Measurements from ENCODE around the gene ELAPOR2. TPM values are rescaled to one million over a fixed set of nuclear protein-coding genes. Genes with fewer than 3 reads are reported as not detected.
"Not testable (repeated sequence)": the region's sequence is repeated elsewhere in the genome, so short reads cannot be mapped to it uniquely, and the experiment has no call there.

ELAPOR2 gene
- total RNA-seq, 1 donor from 2014 or later = 3.9 TPM

DNA sequence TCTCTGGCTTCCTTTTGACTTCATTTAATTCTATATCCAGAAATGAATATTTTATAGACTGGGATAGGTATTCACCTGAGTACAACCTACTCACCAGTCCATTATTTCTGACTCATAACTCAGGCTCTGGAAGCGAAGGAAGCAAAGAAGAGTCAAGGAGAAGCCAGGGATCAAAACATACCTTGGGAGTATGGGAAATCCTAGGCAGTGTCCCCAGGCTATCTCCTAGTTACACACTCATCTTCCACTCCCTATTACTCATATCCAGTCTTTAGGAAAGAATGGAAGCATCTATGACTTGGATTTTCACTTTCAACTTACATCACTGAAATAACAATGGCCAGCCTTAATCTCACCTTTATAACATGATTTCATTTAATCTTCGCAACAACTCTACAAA lies 40.9 kb upstream of the ELAPOR2 start:
- FAIRE-seq (no peak), DNase-seq (ENCODE audit: low read depth) (peak; percentile 95)
- H3K4me3 ChIP-seq (ENCODE audit: low read depth, low read length) = no peak overlapping the region
- no peaks in the 10 kb centered on the region for H3K36me3 ChIP-seq (ENCODE audit: control insufficient read depth, insufficient read depth, low read length)
- TF ChIP-seq, protein P1, sequence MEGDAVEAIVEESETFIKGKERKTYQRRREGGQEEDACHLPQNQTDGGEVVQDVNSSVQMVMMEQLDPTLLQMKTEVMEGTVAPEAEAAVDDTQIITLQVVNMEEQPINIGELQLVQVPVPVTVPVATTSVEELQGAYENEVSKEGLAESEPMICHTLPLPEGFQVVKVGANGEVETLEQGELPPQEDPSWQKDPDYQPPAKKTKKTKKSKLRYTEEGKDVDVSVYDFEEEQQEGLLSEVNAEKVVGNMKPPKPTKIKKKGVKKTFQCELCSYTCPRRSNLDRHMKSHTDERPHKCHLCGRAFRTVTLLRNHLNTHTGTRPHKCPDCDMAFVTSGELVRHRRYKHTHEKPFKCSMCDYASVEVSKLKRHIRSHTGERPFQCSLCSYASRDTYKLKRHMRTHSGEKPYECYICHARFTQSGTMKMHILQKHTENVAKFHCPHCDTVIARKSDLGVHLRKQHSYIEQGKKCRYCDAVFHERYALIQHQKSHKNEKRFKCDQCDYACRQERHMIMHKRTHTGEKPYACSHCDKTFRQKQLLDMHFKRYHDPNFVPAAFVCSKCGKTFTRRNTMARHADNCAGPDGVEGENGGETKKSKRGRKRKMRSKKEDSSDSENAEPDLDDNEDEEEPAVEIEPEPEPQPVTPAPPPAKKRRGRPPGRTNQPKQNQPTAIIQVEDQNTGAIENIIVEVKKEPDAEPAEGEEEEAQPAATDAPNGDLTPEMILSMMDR (IDR thresholded peaks at IDR 0.05; ENCODE audit: insufficient read depth, low read length, severe bottlenecking) = no peak
- no peaks in the 10 kb centered on the region for H3K27me3 ChIP-seq (ENCODE audit: control insufficient read depth, insufficient read depth, low read length)

- H3K27me3 ChIP-seq (ENCODE audit: control insufficient read depth, insufficient read depth, low read length); H3K4me3 ChIP-seq (ENCODE audit: low read depth, low read length); DNase-seq (ENCODE audit: low read depth); H3K36me3 ChIP-seq (ENCODE audit: control insufficient read depth, insufficient read depth, low read length); FAIRE-seq: not testable (repeated sequence)
Observed at GRCh38 chr7:87097375-87097774, 37.9 kb upstream of the ELAPOR2 start.

DNA sequence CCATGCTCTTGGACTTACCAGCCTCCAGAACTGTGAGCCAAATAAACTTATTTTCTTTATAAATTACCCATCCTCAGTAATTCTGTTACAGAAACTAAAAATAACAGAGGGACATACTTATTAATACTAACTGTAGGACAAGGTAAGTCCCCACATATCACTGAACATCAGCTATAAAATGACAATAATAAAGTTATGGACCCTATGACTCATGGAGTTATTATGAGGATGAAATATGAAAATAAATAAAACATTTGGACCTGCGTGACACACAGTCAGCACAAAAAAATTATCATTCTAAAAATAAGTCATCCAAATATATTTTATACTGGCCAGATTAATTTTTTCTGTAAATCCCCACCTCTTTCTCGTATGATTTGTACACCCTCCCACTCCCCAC lies 34.9 kb upstream of the ELAPOR2 start:
- Histone ChIP-seq H3K36me3 (ENCODE audit: control insufficient read depth, insufficient read depth, low read length) (no peaks in the 10 kb centered on the region), H3K27me3 (ENCODE audit: control insufficient read depth, insufficient read depth, low read length) (no peaks in the 10 kb centered on the region), H3K4me3 (ENCODE audit: low read depth, low read length) (no peak overlapping the region)
- no peak for DNase-seq (ENCODE audit: low read depth)
- no peak for FAIRE-seq
- TF ChIP-seq, protein P1 (IDR thresholded peaks at IDR 0.05; ENCODE audit: insufficient read depth, low read length, severe bottlenecking) = no peak

DNA sequence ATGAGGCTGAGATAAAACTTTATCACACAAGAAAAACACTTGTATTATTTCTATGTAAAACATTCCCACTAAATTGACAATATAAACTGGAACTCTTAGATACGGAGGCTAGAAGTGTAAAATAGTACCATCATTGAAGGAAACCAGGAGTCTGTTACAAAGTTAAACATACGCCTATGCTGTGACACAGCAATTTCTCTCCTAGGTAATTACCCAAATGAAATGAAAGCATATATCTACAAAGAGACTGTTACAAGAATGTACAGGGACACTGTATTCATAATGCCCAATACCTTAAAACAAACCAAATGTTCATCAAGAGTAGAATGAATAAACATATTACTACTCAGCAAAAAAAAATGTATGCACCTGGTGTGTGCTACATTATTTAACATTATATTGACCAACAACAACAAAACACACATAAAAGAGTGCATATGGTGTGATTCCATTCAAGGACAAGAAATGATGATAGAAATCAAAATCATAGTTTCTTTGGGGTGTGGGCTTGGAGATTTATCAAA lies 33.2 kb upstream of the ELAPOR2 start:
- no peak overlapping the region for H3K4me3 ChIP-seq (ENCODE audit: low read depth, low read length)
- DNase-seq (ENCODE audit: low read depth) = no peak
- TF ChIP-seq, protein P1 (IDR thresholded peaks at IDR 0.05; ENCODE audit: insufficient read depth, low read length, severe bottlenecking) = no peak
- FAIRE-seq = no peak
- H3K27me3 ChIP-seq (ENCODE audit: control insufficient read depth, insufficient read depth, low read length) = no peaks in the 10 kb centered on the region
- H3K36me3 ChIP-seq (ENCODE audit: control insufficient read depth, insufficient read depth, low read length) = no peaks in the 10 kb centered on the region

DNA sequence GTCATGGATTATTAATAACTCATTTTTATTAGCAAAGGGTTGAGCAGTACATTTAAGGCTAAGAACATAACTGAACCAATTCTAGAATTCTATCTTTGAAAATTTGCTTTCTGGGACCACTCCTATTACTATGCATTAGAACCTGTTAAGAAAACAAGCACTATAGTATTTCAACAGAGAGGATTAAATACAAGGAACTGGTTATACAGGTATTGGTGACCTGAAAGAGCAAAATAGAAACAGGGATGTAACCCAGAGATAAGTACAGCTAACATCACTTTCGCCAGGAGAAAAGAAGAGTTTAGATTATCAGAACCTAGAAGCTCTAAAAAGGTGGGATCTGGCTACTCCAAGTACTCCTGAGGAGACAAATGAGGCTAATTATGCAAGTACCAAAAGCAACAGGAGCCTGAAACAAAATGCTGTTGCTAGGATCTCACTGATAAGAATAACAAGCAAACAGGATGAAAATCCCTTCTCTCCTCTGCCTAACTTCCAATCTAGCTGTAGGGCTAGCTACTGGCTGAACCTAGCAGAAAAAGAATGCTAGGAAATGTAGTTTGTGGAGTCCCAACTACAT lies 32.1 kb upstream of the ELAPOR2 start:
- Histone ChIP-seq H3K4me3 (ENCODE audit: low read depth, low read length) (no peak overlapping the region), H3K36me3 (ENCODE audit: control insufficient read depth, insufficient read depth, low read length) (no peaks in the 10 kb centered on the region), H3K27me3 (ENCODE audit: control insufficient read depth, insufficient read depth, low read length) (no peaks in the 10 kb centered on the region)
- TF ChIP-seq, protein P1 (IDR thresholded peaks at IDR 0.05; ENCODE audit: insufficient read depth, low read length, severe bottlenecking) = no peak
- DNase-seq (ENCODE audit: low read depth) (peak; percentile 7), FAIRE-seq (peak; percentile 18)

DNA sequence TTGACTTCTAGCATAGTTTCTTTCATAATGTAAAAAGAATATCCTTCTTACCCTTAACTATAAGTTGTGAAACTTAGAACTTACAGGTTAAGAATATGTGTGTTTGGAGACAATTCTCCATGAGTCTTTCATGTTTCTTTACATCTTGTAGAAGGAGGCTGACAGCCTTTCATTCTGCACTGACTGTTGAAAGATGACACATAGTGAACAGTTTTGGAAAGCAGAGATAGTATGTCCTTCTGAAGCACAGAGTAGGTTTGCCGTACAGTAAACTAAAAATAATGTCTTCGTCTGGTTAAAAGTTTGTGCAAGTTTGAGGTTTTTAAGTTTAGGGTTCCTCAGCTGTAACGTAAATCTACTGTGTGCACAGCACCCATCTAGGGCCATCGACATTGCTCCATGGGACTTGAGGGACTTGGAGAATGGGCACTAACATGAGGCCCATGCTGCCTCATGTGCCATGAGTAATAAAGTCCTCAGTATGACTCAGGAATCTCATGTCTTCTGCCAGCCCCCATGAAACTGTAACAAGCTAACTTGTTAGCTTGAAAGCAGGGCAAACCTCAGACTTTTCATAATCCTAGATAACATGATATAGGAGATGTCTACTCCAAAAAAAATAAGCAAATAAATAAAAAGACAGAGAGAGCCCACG lies 24.5 kb upstream of the ELAPOR2 start:
- FAIRE-seq = no peak
- TF ChIP-seq, protein P1 (IDR thresholded peaks at IDR 0.05; ENCODE audit: insufficient read depth, low read length, severe bottlenecking) = no peak
- H3K36me3 ChIP-seq (ENCODE audit: control insufficient read depth, insufficient read depth, low read length) = no peaks in the 10 kb centered on the region
- DNase-seq (ENCODE audit: low read depth) = peak; percentile 33
- H3K27me3 ChIP-seq (ENCODE audit: control insufficient read depth, insufficient read depth, low read length) = no peaks in the 10 kb centered on the region
- no peak overlapping the region for H3K4me3 ChIP-seq (ENCODE audit: low read depth, low read length)

Data from bronchial epithelial cell (primary cell).